ENCODE results near the gene LDLRAP1. TPM values are rescaled to one million over a fixed set of nuclear protein-coding genes. Genes with fewer than 3 reads are reported as not detected.
"Not testable (repeated sequence)": the region's sequence is repeated elsewhere in the genome, so short reads cannot be mapped to it uniquely, and the experiment has no call there.

The LDLRAP1 gene
- total RNA-seq, 1 donor from 2014 or later, result 30.3 TPM

DNA sequence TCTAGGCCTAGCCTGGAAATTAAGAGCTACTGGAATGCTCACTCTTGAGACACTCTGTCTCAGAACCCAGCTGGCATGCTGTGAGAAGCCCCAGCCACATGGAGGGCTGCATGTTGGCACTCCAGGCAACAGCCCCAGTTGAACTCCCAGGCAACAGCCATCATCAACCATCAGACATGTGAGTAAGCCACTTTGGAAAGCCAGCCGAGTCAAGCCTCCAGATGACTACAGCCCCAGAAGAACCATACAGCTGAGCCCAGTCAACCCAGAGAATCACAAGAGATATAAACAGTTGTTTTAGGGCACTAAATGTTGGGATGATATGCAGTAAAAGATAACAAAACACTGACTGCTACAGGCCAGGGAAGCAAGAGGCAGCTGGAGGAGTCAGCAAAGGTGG is 55.5 kb downstream of the LDLRAP1 start:
- TF ChIP-seq, protein P1, sequence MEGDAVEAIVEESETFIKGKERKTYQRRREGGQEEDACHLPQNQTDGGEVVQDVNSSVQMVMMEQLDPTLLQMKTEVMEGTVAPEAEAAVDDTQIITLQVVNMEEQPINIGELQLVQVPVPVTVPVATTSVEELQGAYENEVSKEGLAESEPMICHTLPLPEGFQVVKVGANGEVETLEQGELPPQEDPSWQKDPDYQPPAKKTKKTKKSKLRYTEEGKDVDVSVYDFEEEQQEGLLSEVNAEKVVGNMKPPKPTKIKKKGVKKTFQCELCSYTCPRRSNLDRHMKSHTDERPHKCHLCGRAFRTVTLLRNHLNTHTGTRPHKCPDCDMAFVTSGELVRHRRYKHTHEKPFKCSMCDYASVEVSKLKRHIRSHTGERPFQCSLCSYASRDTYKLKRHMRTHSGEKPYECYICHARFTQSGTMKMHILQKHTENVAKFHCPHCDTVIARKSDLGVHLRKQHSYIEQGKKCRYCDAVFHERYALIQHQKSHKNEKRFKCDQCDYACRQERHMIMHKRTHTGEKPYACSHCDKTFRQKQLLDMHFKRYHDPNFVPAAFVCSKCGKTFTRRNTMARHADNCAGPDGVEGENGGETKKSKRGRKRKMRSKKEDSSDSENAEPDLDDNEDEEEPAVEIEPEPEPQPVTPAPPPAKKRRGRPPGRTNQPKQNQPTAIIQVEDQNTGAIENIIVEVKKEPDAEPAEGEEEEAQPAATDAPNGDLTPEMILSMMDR (IDR thresholded peaks at IDR 0.05), result no peak
- intact Hi-C loops (cut with DNase I), result no loop called here
- Histone ChIP-seq H3K36me3 (no peaks in the 10 kb centered on the region), H3K27ac (no peak overlapping the region), H3K4me3 (no peak overlapping the region), H3K27me3 (ENCODE audit: low read depth) (no peaks in the 10 kb centered on the region), H3K9me3 (no peaks in the 10 kb centered on the region), H3K4me1 (no peaks in the 10 kb centered on the region)
- DNase-seq, result no peak
- no peak for ATAC-seq

DNA sequence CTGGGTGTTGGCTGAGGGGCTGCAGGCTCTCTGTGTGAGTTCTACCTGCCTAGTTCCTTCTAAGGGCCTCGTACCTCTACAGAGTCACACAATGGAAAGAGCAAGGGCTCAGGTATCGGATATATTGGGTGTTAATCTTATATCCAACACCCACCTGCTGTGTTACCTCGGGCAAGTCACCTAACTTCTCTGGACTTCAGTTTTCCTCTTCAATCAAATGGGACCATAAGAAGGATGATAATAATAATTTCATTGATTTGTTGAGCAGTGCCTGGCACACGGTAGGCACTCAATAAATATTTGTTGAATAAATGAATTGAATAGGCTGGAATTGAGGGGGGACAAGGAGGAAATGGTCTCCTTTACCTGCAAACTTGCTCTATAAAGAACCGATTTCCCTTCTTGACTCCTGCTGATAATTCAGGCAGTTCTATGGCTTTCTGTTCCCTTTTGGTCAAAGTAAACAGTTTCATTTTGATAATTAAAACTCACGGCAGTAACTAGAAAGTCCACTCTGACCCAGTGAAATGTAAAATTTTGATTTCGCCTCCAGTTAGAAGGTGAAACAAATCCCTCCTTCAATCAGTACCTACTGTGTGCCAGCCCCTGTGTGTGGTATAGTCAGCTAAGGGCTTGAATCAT is 56.7 kb downstream of the LDLRAP1 start:
- H3K27ac ChIP-seq, result no peak overlapping the region
- no peak for ATAC-seq
- DNase-seq, result no peak
- H3K4me1 ChIP-seq, result no peaks in the 10 kb centered on the region
- H3K27me3 ChIP-seq (ENCODE audit: low read depth), result no peaks in the 10 kb centered on the region
- TF ChIP-seq, protein P1 (IDR thresholded peaks at IDR 0.05), result no peak
- no peak overlapping the region for H3K4me3 ChIP-seq
- intact Hi-C loops (cut with DNase I), result no loop called here
- H3K36me3 ChIP-seq, result no peaks in the 10 kb centered on the region
- H3K9me3 ChIP-seq, result no peaks in the 10 kb centered on the region

DNA sequence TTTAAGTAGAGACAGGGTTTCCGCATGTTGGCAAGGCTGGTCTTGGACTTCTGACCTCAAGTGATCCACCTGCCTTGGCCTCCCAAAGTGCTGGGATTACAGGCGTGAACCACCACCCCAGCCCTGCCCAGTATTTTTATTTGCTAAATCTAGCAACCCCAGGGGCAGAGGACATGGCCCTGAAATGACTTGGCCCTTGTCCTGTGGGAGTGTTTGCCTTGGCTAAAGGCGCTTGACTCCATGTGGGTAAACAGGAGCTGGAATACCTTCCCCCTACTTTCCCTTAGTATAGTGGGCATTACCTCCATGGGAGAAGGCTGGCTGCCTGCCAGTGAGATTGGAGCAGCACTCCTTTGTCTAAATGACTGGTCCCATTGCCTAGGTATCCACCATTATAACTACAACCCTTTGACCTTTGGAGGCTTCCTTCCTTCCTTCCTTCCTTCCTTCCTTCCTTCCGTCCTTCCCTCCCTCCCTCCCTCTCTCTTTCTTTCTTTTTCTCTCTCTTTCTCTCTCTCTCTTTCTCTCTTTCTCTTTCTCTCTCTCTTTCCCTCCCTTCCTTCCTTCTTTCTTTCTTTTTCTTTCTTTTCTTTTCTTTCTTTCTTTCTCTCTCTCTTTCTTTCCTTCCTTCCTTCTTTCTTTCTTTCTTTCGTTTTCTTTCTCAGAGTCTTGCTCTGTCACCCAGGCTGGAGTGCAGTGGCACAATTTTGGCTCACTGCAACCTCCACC is 57.7 kb downstream of the LDLRAP1 start:
- H3K4me1 ChIP-seq; H3K27me3 ChIP-seq (ENCODE audit: low read depth); DNase-seq; H3K4me3 ChIP-seq; intact Hi-C loops (cut with DNase I); H3K9me3 ChIP-seq; H3K36me3 ChIP-seq; H3K27ac ChIP-seq: not testable (repeated sequence)
- ATAC-seq, result peak; percentile 24 to 46

DNA sequence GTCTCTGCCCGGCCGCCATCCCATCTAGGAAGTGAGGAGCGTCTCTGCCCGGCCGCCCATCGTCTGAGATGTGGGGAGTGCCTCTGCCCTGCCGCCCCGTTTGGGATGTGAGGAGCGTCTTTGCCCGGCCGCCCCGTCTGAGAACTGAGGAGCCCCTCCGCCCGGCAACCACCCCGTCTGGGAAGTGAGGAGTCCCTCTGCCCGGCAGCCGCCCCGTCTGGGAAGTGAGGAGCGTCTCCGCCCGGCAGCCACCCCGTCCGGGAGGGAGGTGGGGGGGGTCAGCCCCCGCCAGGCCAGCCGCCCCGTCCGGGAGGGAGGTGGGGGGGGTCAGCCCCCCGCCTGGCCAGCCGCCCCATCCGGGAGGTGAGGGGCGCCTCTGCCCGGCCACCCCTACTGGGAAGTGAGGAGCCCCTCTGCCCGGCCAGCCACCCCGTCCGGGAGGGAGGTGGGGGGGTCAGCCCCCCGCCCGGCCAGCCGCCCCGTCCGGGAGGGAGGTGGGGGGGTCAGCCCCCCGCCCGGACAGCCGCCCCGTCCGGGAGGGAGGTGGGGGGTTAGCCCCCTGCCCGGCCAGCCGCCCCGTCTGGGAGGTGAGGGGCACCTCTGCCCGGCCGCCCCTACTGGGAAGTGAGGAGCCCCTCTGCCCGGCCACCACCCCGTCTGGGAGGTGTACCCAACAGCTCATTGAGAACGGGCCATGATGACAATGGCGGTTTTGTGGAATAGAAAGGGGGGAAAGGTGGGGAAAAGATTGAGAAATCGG is 60.6 kb downstream of the LDLRAP1 start:
- H3K9me3 ChIP-seq; H3K4me1 ChIP-seq; H3K27me3 ChIP-seq (ENCODE audit: low read depth); H3K4me3 ChIP-seq; H3K27ac ChIP-seq; DNase-seq; H3K36me3 ChIP-seq; ATAC-seq; intact Hi-C loops (cut with DNase I): not testable (repeated sequence)

DNA sequence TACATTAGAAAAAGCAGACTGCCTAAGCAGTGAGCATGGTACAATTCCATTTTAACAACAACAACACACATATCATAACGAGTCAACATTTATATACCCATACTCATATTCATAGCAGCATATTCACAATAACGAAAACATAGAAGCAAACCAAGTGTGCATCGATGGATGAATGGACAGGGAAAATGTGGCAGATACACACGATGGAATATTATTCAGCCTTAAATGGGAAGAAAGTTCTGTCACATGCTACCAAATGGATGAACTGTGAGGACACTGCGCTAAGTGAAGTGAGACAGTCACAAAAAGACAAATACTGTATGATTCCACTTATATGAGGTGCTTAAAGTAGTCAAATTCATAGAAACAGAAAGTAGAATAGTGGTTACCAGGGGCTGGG is 63.7 kb downstream of the LDLRAP1 start:
- no peak for ATAC-seq
- H3K9me3 ChIP-seq, result no peaks in the 10 kb centered on the region
- intact Hi-C loops (cut with DNase I), result no loop called here
- no peaks in the 10 kb centered on the region for H3K27me3 ChIP-seq (ENCODE audit: low read depth)
- H3K27ac ChIP-seq, result no peak overlapping the region
- peaks cover 18% of the 10 kb centered on the region for H3K4me1 ChIP-seq
- DNase-seq, result no peak
- no peaks in the 10 kb centered on the region for H3K36me3 ChIP-seq
- no peak overlapping the region for H3K4me3 ChIP-seq
- TF ChIP-seq, protein P1 (IDR thresholded peaks at IDR 0.05), result no peak

DNA sequence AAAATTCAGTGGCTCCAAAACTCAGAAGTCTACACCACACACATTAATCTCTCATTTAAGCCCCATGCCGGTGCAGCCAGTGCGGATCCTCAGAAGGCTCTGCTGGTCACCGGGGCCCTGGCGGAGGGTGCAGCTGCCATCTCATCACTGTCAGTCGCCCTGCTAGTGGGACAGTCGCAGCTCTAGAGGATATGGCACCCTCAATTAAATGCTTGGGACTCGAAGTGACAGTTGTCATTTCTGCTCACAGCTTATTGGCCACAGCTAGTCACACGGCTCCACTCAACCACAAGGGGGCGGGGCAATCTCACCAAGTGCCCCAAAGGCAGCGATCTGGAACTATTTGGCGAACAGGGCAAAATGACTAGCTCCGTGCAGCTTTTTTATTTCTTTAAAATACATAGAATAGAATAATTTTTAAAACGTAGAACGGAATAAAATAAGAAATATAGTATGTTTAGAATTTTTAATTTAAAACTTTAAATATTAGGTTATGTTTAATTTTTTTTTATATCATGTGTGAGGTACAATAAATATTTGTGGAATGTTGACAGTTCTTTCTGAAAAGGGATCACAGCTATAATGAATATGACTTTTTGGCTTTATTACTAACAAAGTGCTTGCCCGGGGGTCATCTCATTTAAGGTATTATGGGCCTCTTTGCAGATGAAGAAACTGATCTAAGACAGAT is 65.2 kb downstream of the LDLRAP1 start:
- no peak overlapping the region for H3K27ac ChIP-seq
- no peaks in the 10 kb centered on the region for H3K36me3 ChIP-seq
- intact Hi-C loops (cut with DNase I), result no loop called here
- TF ChIP-seq, protein P1 (IDR thresholded peaks at IDR 0.05), result peak; percentile 61
- no peaks in the 10 kb centered on the region for H3K9me3 ChIP-seq
- H3K27me3 ChIP-seq (ENCODE audit: low read depth), result no peaks in the 10 kb centered on the region
- DNase-seq (peak; percentile 90), ATAC-seq (peak; percentile 91 to 94)
- H3K4me3 ChIP-seq, result peak overlapping the region; percentile 26
- peaks cover 18% of the 10 kb centered on the region for H3K4me1 ChIP-seq

Data from lower lobe of right lung (tissue), 2 donors.